AG09319 (cell line): ENCODE data around the gene EYS.

Experiments used
- DNase-seq: peaks from one replicate; pipeline ENCODE4 v3.0.0-alpha.2; 2010; ENCODE audit warnings: low read depth; ENCODE audit errors: extremely low read depth
- TF ChIP-seq, protein P1 (sequence below): IDR thresholded peaks from 2 replicates; pipeline ENCODE4 v1.5.1; 2011; ENCODE audit warnings: low read depth, mild to moderate bottlenecking, inconsistent platforms, low read length, moderate library complexity

Gene EYS

DNA sequence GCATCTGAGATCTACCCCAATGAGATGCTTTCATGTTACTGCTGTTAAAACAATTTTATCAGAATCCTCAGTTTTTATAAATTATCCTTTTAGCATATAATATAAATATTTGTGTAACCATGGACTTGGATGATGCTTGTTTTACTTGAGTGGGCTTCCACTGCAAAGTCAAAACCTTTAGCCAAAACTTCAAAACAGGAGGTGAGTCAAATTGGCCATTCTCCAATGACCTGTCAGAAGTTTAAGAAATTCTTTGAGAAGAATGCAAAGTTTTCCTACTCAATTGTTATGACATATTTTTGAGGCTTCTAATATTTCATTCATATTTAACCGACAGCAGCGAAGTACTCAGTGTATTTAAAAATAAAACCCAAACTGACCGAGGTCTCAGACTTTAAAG lies 507.9 kb downstream of the EYS start:
- no peak for DNase-seq
- TF ChIP-seq, protein P1, sequence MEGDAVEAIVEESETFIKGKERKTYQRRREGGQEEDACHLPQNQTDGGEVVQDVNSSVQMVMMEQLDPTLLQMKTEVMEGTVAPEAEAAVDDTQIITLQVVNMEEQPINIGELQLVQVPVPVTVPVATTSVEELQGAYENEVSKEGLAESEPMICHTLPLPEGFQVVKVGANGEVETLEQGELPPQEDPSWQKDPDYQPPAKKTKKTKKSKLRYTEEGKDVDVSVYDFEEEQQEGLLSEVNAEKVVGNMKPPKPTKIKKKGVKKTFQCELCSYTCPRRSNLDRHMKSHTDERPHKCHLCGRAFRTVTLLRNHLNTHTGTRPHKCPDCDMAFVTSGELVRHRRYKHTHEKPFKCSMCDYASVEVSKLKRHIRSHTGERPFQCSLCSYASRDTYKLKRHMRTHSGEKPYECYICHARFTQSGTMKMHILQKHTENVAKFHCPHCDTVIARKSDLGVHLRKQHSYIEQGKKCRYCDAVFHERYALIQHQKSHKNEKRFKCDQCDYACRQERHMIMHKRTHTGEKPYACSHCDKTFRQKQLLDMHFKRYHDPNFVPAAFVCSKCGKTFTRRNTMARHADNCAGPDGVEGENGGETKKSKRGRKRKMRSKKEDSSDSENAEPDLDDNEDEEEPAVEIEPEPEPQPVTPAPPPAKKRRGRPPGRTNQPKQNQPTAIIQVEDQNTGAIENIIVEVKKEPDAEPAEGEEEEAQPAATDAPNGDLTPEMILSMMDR = no peak

DNA sequence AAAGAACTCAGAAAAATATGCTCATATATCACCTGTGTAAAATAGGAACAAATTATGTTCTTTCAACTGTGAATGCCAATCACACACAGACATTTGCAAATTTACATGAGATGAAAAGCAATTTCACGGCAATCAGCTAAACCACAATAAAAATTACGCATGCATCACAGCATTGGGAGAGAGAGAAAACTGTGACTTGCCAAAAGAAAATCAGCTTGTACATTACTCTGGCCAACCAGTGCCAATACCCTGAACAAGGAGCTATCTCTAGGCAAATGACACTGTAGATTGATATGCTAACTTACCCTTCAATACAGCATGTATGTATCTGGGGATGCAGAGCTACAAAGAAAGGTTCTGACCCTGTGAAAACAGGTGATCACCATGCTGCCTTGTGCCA lies 515.6 kb downstream of the EYS start:
- TF ChIP-seq, protein P1 = no peak
- no peak for DNase-seq

DNA sequence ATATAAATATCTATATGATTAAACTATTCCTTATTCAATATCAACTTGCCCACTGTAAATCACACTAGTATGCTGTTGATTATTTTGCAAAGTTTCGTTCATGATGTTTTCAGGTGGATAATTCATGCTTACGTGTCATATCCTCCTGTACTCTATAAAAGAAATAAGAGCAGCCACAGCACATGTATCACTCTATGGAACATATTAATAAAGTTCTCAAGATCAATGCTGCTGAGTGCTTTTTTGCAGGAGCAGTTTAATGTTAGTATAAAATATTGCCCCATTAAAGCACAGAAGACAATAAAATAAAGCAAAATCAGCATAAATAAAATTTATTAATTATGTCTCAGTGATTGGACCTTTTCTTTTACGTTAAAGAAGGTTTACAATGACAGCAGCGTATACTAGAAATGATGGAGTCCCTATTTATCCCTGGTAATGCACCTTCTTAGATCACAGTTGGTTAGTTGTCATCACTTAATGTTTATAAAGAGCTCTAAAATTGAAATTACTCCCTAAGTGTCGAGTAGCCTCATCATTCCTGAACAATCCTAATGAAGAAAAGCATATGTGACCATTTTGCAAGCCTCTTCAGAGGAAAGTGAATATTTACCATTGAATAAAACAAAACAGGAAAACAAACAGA lies 517.7 kb downstream of the EYS start:
- no peak for DNase-seq
- TF ChIP-seq, protein P1 = no peak

DNA sequence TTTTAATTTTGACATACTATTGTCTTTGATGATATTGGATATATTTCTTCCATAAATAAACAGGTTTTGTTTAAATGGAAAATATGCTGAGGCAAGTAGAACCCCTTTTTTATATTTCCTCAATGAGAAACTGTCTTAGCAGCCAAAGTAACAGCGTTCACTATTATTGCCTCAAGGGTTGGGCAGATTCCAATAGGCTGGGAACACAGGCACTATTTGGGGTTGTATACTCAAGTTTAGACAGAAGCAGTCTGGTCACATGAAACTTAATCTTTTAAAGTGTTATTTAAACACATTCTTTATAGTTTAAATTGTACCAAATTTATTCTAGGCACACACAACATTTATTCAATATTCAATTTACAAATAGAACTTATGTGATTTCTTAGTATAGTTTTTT lies 520.2 kb downstream of the EYS start:
- TF ChIP-seq, protein P1 = no peak
- no peak for DNase-seq

DNA sequence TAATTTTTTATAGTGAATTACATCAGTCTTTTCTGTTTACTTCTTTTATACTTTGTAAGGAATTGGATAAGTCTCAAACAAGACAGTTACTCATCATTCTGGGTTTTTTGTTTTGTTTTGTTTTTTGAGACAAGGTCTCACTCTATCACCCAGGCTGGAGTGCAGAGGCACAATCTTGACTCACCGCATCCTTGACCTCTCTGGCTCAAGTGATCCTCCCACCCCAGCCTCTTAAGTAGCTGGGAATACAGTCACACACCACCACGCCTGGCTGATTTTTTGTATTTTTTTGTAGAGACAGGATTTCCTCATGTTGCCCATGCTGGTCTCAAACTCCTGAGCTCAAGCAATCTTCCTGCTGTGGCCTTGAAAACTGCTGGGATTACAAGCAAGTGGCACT lies 524.3 kb downstream of the EYS start:
- TF ChIP-seq, protein P1 = no peak
- DNase-seq = no peak

DNA sequence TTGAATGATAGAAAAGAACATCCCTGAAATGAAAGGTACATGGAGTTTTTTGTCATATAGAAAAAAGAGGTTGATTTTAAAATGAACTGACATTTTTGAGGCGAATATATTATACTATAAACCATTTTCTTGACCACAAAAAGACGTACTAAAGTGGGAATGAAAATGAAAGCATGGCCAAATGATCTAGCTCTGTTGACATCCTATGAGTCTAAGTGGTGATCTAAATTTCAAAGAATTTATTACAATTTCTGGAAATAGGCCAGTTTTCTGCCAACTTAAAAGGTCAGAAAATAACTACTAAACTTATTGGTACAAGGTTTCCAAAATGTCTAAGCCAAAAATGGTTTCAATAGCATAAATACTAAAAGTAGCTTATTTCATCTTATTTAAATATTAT lies 536.8 kb downstream of the EYS start:
- DNase-seq = no peak

DNA sequence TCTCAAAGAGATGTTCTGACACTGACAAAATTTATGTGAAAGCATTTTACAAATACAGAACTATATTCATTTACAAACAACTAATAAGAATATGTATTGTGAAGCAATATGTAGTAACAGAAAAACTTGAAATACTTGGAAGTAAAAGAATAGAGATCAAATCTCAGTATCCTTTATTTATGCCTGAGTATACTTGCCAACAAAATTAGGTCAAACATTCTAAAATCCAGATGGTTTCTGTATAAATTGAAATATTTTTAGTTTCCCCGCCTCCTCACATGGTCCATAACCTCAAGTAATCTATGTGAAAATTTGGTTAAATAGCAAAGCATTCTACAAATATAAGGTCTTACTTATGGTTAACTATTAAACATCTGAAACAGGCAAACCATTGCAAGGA lies 545.4 kb downstream of the EYS start:
- TF ChIP-seq, protein P1 = no peak
- DNase-seq = no peak

More for the DNA sequence above, 536.8 kb downstream of the EYS start:
- TF ChIP-seq, protein P1 = no peak
